Neuronal stem cell (in vitro differentiated cells): ENCODE measurements around the gene PMPCA.

ENCODE experiments used
- DNase-seq: peaks from one replicate; pipeline ENCODE4 v3.0.0-alpha.2; 2013; ENCODE audit warnings: low spot score
- H2AFZ ChIP-seq: one replicate; pipeline ENCODE4 v1.6.1; 2013; ENCODE audit warnings: mild to moderate bottlenecking, low read length, inconsistent platforms
- H2AK5ac ChIP-seq: 2 replicates; pipeline ENCODE4 v1.6.1; 2013; ENCODE audit warnings: low read depth, mild to moderate bottlenecking, inconsistent platforms, low read length, moderate library complexity, mixed read lengths
- H2BK120ac ChIP-seq: 2 replicates; pipeline ENCODE4 v1.6.1; 2013; ENCODE audit warnings: low read depth, mild to moderate bottlenecking, inconsistent platforms, low read length, moderate library complexity, mixed read lengths
- H2BK12ac ChIP-seq: one replicate; pipeline ENCODE4 v1.6.1; 2013; ENCODE audit warnings: low read length, inconsistent platforms
- H2BK15ac ChIP-seq: 2 replicates; pipeline ENCODE4 v1.6.1; 2013; ENCODE audit warnings: mild to moderate bottlenecking, low read length, inconsistent platforms, mixed read lengths
- H2BK5ac ChIP-seq: one replicate; pipeline ENCODE4 v1.6.1; 2013; ENCODE audit warnings: inconsistent platforms, mild to moderate bottlenecking, low read length, moderate library complexity
- H3K14ac ChIP-seq: one replicate; pipeline ENCODE4 v1.6.1; 2013; ENCODE audit warnings: low read length, inconsistent platforms
- H3K18ac ChIP-seq: 2 replicates; pipeline ENCODE4 v1.6.1; 2013; ENCODE audit warnings: low read length, inconsistent platforms
- H3K23ac ChIP-seq: 2 replicates; pipeline ENCODE4 v1.6.1; 2013; ENCODE audit warnings: low read depth, mild to moderate bottlenecking, mixed read lengths, low read length, inconsistent platforms; ENCODE audit not compliant: poor library complexity
- H3K27ac ChIP-seq: replicated peaks from 3 replicates; pipeline ENCODE4 v1.5.1; 2013; ENCODE audit warnings: low read length, inconsistent platforms
- H3K27me3 ChIP-seq, 3 experiments: 2 replicates each; pipeline ENCODE4 v1.6.1; 2013; ENCODE audit warnings: low read length in 3 of 3, mild to moderate bottlenecking in 2 of 3, inconsistent platforms in 1 of 3, low read depth in 1 of 3, mixed read lengths in 1 of 3, moderate library complexity in 1 of 3; ENCODE audit not compliant: control insufficient read depth in 3 of 3, insufficient read depth in 3 of 3
- H3K36me3 ChIP-seq, 2 donors: replicated peaks in 1 of 2; 2 replicates each; pipeline ENCODE4 v1.6.1; 2013; ENCODE audit warnings: low read length in 2 of 2; ENCODE audit not compliant: control insufficient read depth in 2 of 2, insufficient read depth in 2 of 2
- H3K4ac ChIP-seq: 2 replicates; pipeline ENCODE4 v1.6.1; 2013; ENCODE audit warnings: inconsistent platforms, mild to moderate bottlenecking, low read length, moderate library complexity
- H3K4me1 ChIP-seq, 2 donors: 1 replicate in 1 of 2; 2 replicates in 1 of 2; pipeline ENCODE4 v1.6.1; 2013; ENCODE audit warnings: low read length in 2 of 2, low read depth in 1 of 2; ENCODE audit not compliant: control insufficient read depth in 2 of 2, insufficient read depth in 1 of 2
- H3K4me2 ChIP-seq: one replicate; pipeline ENCODE4 v1.6.1; 2013; ENCODE audit warnings: mild to moderate bottlenecking, low read length, inconsistent platforms; ENCODE audit not compliant: insufficient read depth, poor library complexity, severe bottlenecking
- H3K4me3 ChIP-seq, 2 donors: 2 replicates each; pipeline ENCODE4 v1.5.1; 2013; ENCODE audit warnings: low read length in 2 of 2, mild to moderate bottlenecking in 2 of 2, inconsistent platforms in 1 of 2, moderate library complexity in 1 of 2
- H3K79me1 ChIP-seq: one replicate; pipeline ENCODE4 v1.6.1; 2013; ENCODE audit warnings: low read depth, mild to moderate bottlenecking, inconsistent platforms, low read length, moderate library complexity
- H3K9ac ChIP-seq: one replicate; pipeline ENCODE4 v1.6.1; 2013; ENCODE audit warnings: mild to moderate bottlenecking, low read depth, low read length, inconsistent platforms; ENCODE audit not compliant: poor library complexity
- H3K9me3 ChIP-seq, 2 donors: replicated peaks in 1 of 2; 2 replicates each; pipeline versions ENCODE3 to v1.6.1; 2013; ENCODE audit warnings: low read length in 2 of 2, mild to moderate bottlenecking in 2 of 2, inconsistent platforms in 1 of 2, low read depth in 1 of 2, mixed read lengths in 1 of 2, moderate library complexity in 1 of 2; ENCODE audit not compliant: control insufficient read depth in 2 of 2, insufficient read depth in 1 of 2
- H4K8ac ChIP-seq: one replicate; pipeline ENCODE4 v1.6.1; 2013; ENCODE audit warnings: low read depth, mild to moderate bottlenecking, inconsistent platforms, low read length, moderate library complexity
- H4K91ac ChIP-seq: one replicate; pipeline ENCODE4 v1.6.1; 2013; ENCODE audit warnings: low read length, low read depth, mild to moderate bottlenecking, inconsistent platforms; ENCODE audit not compliant: poor library complexity
- WGBS, 2 donors: extraction: QIAGEN DNeasy Blood & Tissue Kit; methylation state at CpG; one replicate each; pipeline ENCODE4 v1.1.7; 2013; ENCODE audit warnings: missing lambda C conversion rate in 2 of 2, mixed read lengths in 1 of 2; ENCODE audit not compliant: insufficient read length in 2 of 2, insufficient replicate concordance in 1 of 2; ENCODE audit errors: extremely low coverage in 2 of 2; 5-methylcytosine and 5-hydroxymethylcytosine counted together

The PMPCA gene

DNA sequence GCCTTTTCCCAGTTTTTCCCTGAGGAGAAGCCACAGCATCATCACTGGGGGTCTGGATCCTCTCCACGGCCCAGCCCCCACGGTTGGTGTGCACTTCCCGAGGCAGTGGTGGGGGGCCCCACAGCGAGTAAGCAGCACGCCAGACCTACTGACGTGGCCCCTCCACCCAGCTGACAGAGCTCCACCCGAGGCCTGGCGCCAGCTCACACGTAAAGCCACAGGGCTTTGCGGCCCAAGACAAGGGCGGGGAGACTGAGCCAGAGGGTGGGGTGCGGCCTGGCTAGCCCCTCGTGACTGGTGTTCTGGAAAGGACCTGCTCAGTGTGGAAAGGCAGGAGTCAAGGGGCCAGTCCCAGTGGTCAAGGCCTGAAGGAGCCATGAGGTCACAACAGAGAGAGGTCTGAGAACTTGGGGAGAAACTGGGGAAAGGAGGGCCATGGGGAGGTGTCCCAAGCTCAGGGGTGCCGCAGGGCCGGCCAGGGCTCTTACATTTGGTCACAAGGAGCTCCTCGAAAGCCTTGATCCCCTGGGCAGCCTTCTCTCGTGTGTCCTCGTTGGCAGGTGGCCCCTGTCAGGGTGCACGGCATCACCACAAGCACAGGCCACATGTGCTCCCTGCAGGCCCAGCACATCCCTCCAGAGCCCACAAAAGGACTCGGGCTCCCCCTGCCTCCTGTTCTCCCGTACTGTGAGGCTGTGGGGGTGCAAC, 16.0 kb upstream of the PMPCA start:
- H2AK5ac ChIP-seq: no peak overlapping the region
- H2BK120ac ChIP-seq: no peak overlapping the region
- H3K4me2 ChIP-seq: no peak overlapping the region
- no peak overlapping the region for H4K91ac ChIP-seq
- H3K36me3 ChIP-seq: peaks cover 59 to 88% of the 10 kb centered on the region in 2 donors
- peak overlapping the region; percentile 8 for H3K23ac ChIP-seq
- peaks cover 19% of the 10 kb centered on the region for H3K79me1 ChIP-seq
- no CpG with 5 or more reads among the region's 21 CpGs for WGBS, 2 donors
- H2BK15ac ChIP-seq: no peak overlapping the region
- H3K9ac ChIP-seq: peak overlapping the region; percentile 37
- peak overlapping the region; percentile 44 for H2BK5ac ChIP-seq
- no peak overlapping the region for H3K4me3 ChIP-seq
- no peak overlapping the region for H3K27ac ChIP-seq
- no peak overlapping the region for H4K8ac ChIP-seq
- no peaks in the 10 kb centered on the region for H3K27me3 ChIP-seq
- peaks cover 3 to 10% of the 10 kb centered on the region in 2 donors for H3K4me1 ChIP-seq
- H3K4ac ChIP-seq: no peak overlapping the region
- H3K18ac ChIP-seq: no peak overlapping the region
- no peak for DNase-seq
- no peak overlapping the region for H2BK12ac ChIP-seq
- H3K14ac ChIP-seq: no peak overlapping the region
- no peak overlapping the region for H2AFZ ChIP-seq
- no peaks in the 10 kb centered on the region for H3K9me3 ChIP-seq

- H3K27ac ChIP-seq: no peak overlapping the region
Measured at GRCh38 chr9:136395020-136395340, 15.5 kb upstream of the PMPCA start.

DNA sequence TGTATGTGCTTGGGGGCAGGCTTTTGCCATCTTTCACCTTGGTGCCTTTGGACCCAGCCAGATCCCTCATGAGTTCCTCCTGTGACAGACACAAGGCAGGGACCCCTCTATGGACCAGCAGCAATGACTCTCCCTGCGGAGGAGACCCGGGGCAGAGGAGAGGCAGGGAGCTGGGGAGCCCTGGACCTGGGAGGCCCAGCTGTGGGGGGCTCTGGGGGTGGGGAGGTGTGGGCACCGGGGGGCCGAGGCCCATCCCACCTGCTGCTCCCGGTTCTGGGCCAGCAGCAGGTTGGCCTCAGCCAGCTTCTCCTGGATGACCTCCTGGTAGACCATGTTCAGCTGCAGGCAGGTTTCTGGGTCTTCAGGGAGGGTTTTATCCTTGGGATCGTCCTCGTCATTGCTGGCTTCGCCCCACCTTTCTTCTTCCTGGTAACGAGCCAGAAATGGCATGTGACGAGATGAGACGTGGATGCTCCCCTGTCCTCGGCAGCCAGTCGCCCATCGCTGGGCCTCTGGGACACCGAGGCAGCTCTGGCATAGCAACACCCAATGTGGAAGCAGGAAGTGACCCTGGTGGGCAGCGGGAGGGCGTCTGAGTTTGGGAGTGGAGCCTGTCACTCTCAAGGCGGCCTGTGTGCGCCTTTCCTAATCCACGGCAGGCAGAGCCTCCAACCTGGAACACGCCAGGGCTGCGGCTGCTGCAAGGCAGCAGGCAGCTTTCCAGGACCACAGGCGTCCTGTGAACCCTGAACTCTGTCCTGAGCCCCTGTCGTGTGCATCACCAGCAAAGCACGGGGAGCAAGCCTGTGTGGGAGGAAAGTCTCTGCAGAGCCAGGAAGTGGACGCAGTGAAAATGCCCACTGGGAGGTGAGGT, 14.9 kb upstream of the PMPCA start:
- no peak overlapping the region for H2AFZ ChIP-seq
- H3K4me2 ChIP-seq: no peak overlapping the region
- H3K14ac ChIP-seq: no peak overlapping the region
- H3K27me3 ChIP-seq: no peaks in the 10 kb centered on the region
- no peak overlapping the region for H4K91ac ChIP-seq
- no peak overlapping the region for H3K4me3 ChIP-seq
- H3K27ac ChIP-seq: no peak overlapping the region
- no peaks in the 10 kb centered on the region for H3K9me3 ChIP-seq
- H2BK5ac ChIP-seq: no peak overlapping the region
- no peak overlapping the region for H3K18ac ChIP-seq
- H3K9ac ChIP-seq: no peak overlapping the region
- H4K8ac ChIP-seq: no peak overlapping the region
- peaks cover 7 to 15% of the 10 kb centered on the region in 2 donors for H3K4me1 ChIP-seq
- H2AK5ac ChIP-seq: no peak overlapping the region
- no peak overlapping the region for H3K4ac ChIP-seq
- no peak overlapping the region for H3K23ac ChIP-seq
- no peak overlapping the region for H2BK15ac ChIP-seq
- no peak overlapping the region for H2BK12ac ChIP-seq
- peaks cover 26% of the 10 kb centered on the region for H3K79me1 ChIP-seq
- peaks cover 54 to 79% of the 10 kb centered on the region in 2 donors for H3K36me3 ChIP-seq
- DNase-seq: no peak
- no CpG with 5 or more reads among the region's 26 CpGs for WGBS, 2 donors
- no peak overlapping the region for H2BK120ac ChIP-seq

More at GRCh38 chr9:136395020-136395340, 15.5 kb upstream of the PMPCA start:
- H2BK15ac ChIP-seq: no peak overlapping the region
- peaks cover 55 to 83% of the 10 kb centered on the region in 2 donors for H3K36me3 ChIP-seq
- peak overlapping the region; percentile 8 for H3K23ac ChIP-seq
- no peaks in the 10 kb centered on the region for H3K9me3 ChIP-seq
- H3K4ac ChIP-seq: no peak overlapping the region
- WGBS, 2 donors: no CpG with 5 or more reads among the region's 13 CpGs
- no peak overlapping the region for H3K18ac ChIP-seq
- peak overlapping the region; percentile 44 for H2BK5ac ChIP-seq
- no peak overlapping the region for H4K8ac ChIP-seq
- H3K14ac ChIP-seq: no peak overlapping the region
- H2AFZ ChIP-seq: no peak overlapping the region
- H2BK12ac ChIP-seq: no peak overlapping the region
- H3K9ac ChIP-seq: peak overlapping the region; percentile 37
- no peak overlapping the region for H3K4me2 ChIP-seq
- H3K27me3 ChIP-seq: no peaks in the 10 kb centered on the region
- H2BK120ac ChIP-seq: no peak overlapping the region
- peaks cover 4 to 12% of the 10 kb centered on the region in 2 donors for H3K4me1 ChIP-seq
- no peak overlapping the region for H2AK5ac ChIP-seq
- peaks cover 24% of the 10 kb centered on the region for H3K79me1 ChIP-seq
- H3K4me3 ChIP-seq: no peak overlapping the region
- no peak overlapping the region for H4K91ac ChIP-seq
- no peak for DNase-seq

- H3K27ac ChIP-seq: no peak overlapping the region
- no peak overlapping the region for H3K18ac ChIP-seq
- no peak overlapping the region for H2AK5ac ChIP-seq
- no peak overlapping the region for H3K23ac ChIP-seq
- no peak overlapping the region for H2BK15ac ChIP-seq
- no peak overlapping the region for H3K4me2 ChIP-seq
- no peak overlapping the region for H3K4ac ChIP-seq
- H4K8ac ChIP-seq: no peak overlapping the region
- no peaks in the 10 kb centered on the region for H3K27me3 ChIP-seq
- H4K91ac ChIP-seq: no peak overlapping the region
- DNase-seq: no peak
- WGBS, 2 donors: no CpG with 5 or more reads among the region's 4 CpGs
- H2AFZ ChIP-seq: no peak overlapping the region
- peaks cover 54 to 76% of the 10 kb centered on the region in 2 donors for H3K36me3 ChIP-seq
- H3K14ac ChIP-seq: no peak overlapping the region
- no peak overlapping the region for H2BK120ac ChIP-seq
- peaks cover 7 to 15% of the 10 kb centered on the region in 2 donors for H3K4me1 ChIP-seq
- H3K79me1 ChIP-seq: peaks cover 26% of the 10 kb centered on the region
- no peak overlapping the region for H2BK12ac ChIP-seq
- H3K9ac ChIP-seq: no peak overlapping the region
- no peaks in the 10 kb centered on the region for H3K9me3 ChIP-seq
- no peak overlapping the region for H3K4me3 ChIP-seq
- H2BK5ac ChIP-seq: no peak overlapping the region
Measured at GRCh38 chr9:136396219-136396515, 14.3 kb upstream of the PMPCA start.
